HFFc6 (cell line): ENCODE results near the gene IQCH. TPM values are rescaled to one million over a fixed set of nuclear protein-coding genes. Genes with fewer than 3 reads are reported as not detected.

Source experiments
- DNase-seq: peaks from one replicate; pipeline ENCODE4 v3.0.0-alpha.2; 2018
- H3K27ac Mint-ChIP-seq: 2 replicates; pipeline ENCODE4 v1.8.0; 2020; ENCODE audit warnings: mild to moderate bottlenecking, mixed read lengths
- H3K27me3 Mint-ChIP-seq: 2 replicates; pipeline ENCODE4 v1.8.0; 2021; ENCODE audit warnings: mild to moderate bottlenecking, moderate library complexity, mixed read lengths; ENCODE audit not compliant: insufficient read depth
- H3K36me3 Mint-ChIP-seq: 2 replicates; pipeline ENCODE4 v1.8.0; 2021; ENCODE audit warnings: low read depth, mixed read lengths
- H3K4me1 Mint-ChIP-seq: 2 replicates; pipeline ENCODE4 v1.8.0; 2020; ENCODE audit warnings: low read depth, mixed read lengths
- H3K4me3 Mint-ChIP-seq: 2 replicates; pipeline ENCODE4 v1.8.0; 2020; ENCODE audit warnings: mild to moderate bottlenecking, moderate library complexity, mixed read lengths
- H3K9me3 Mint-ChIP-seq: 2 replicates; pipeline ENCODE4 v1.8.0; 2020; ENCODE audit warnings: mild to moderate bottlenecking, mixed read lengths
- total RNA-seq, 6 experiments: library from RNA; stranded (reverse); fragmentation: NEBNext Ultra II Directional; extraction: Animal tissue kit (Norgen Biotek cat#: 25700); gene quantifications; 2 replicates in 1 of 6; 3 replicates in 5 of 6; pipeline ENCODE4 v1.2.3, GENCODE V29; 2021
- TF ChIP-seq, protein P1 (sequence below): fragments of 200-600 bp; sonication (generic); IDR thresholded peaks from 2 replicates; pipeline ENCODE4 v1.5.0; 2021; ENCODE audit warnings: antibody characterized with exemption, mild to moderate bottlenecking

IQCH gene
- total RNA-seq, 6 experiments from 2014 or later = 1.1 to 2.2 (median 1.5) TPM

DNA sequence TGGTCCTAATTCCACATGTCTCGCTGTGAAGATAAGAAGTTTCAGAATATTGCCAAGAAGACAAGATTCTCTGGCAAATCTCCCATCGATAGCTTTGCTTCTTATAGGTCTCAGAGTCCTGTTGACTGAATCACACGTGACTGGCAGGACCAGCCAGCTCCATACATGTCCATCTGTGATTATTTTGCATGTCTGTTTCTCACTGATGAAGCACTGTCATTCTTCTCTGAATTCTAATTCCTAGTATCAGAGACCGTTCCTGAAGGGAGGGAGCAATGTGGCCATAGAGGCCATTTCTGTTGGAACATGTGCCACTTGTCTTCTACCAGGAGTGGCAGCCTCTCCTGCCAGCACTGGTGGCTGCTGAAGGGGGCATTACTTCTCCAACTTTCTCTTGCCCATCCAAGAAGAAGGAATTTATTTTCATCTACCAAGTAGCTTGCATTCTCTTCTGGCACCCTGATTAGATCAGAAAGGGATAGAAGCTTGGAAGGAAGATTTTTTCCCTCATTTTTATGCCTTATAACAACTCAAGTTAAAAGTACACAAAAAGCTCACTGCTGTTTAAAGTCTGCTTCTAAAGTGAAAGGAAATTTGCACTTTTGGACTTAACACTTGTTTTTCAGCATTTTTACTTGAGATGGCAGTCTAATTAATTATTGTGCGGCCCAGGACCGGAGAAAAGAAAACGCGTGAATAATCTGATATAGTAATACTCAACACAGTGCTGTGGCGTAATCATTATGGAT, 115.8 kb downstream of the IQCH start:
- no peak for DNase-seq
- H3K9me3 Mint-ChIP-seq = no peaks in the 10 kb centered on the region
- H3K27me3 Mint-ChIP-seq = peaks cover 13% of the 10 kb centered on the region

DNA sequence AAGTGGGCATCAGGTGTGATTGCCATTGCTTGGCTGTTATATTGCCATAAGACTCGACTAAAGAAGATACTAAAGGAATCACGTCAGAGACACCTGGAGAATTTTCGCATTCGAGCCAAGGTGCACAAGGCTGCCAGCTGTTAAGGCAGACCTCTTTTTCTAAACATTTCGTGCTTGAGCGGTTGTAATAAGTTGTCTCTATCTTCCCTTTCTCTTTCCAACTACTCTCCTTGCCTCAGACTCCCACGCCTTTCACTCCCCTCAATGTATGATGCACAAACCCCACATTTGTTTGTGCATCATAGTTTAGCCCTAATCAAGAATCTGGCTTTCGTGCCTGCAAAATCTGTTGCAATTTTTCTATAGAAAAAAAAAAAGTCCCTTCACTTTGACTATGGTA, 118.0 kb downstream of the IQCH start:
- TF ChIP-seq, protein P1, sequence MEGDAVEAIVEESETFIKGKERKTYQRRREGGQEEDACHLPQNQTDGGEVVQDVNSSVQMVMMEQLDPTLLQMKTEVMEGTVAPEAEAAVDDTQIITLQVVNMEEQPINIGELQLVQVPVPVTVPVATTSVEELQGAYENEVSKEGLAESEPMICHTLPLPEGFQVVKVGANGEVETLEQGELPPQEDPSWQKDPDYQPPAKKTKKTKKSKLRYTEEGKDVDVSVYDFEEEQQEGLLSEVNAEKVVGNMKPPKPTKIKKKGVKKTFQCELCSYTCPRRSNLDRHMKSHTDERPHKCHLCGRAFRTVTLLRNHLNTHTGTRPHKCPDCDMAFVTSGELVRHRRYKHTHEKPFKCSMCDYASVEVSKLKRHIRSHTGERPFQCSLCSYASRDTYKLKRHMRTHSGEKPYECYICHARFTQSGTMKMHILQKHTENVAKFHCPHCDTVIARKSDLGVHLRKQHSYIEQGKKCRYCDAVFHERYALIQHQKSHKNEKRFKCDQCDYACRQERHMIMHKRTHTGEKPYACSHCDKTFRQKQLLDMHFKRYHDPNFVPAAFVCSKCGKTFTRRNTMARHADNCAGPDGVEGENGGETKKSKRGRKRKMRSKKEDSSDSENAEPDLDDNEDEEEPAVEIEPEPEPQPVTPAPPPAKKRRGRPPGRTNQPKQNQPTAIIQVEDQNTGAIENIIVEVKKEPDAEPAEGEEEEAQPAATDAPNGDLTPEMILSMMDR = no peak
- DNase-seq = no peak
- Mint-ChIP-seq H3K4me3 (no peak overlapping the region), H3K36me3 (no peaks in the 10 kb centered on the region), H3K27me3 (peaks cover 13% of the 10 kb centered on the region), H3K27ac (no peak overlapping the region), H3K9me3 (no peaks in the 10 kb centered on the region), H3K4me1 (no peaks in the 10 kb centered on the region)

More for the DNA sequence above, 115.8 kb downstream of the IQCH start:
- TF ChIP-seq, protein P1 = no peak
- Mint-ChIP-seq H3K4me1 (no peaks in the 10 kb centered on the region), H3K27ac (no peak overlapping the region), H3K4me3 (no peak overlapping the region), H3K36me3 (no peaks in the 10 kb centered on the region)

DNA sequence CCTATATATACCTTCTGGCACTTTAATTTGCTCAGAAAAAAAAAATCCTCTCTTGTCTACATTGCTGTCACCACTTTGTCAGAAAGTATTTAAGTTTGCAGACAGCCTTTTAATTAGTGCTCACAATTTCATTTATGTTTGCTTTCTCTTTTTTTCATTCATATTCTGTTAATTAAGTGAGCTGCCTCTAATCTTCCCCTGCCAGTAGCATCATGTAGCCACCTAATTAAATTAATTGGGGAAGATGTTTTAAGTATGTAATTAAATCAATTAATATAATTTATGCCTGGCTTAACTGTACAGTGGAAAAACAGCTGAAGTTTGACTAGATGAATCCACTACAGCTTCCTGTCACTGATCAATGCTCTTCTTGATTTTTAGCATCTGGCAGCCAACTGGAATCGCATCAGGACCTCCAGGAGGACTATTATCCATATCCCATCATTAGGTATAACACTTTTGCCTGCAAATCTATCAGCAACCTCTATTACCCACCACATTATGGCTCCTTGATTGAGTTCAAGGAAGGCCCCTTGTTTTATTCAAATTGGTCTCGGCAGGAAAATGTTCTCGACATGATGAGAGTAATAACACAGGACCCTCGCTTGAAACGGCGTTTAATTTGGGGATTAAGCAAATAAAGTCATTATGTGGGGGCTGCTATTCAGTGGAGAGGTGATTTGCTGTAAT, 118.5 kb downstream of the IQCH start:
- Mint-ChIP-seq H3K4me3 (no peak overlapping the region), H3K36me3 (no peaks in the 10 kb centered on the region), H3K9me3 (no peaks in the 10 kb centered on the region), H3K27me3 (peaks cover 15% of the 10 kb centered on the region), H3K27ac (no peak overlapping the region), H3K4me1 (no peaks in the 10 kb centered on the region)
- no peak for DNase-seq
- TF ChIP-seq, protein P1 = no peak

DNA sequence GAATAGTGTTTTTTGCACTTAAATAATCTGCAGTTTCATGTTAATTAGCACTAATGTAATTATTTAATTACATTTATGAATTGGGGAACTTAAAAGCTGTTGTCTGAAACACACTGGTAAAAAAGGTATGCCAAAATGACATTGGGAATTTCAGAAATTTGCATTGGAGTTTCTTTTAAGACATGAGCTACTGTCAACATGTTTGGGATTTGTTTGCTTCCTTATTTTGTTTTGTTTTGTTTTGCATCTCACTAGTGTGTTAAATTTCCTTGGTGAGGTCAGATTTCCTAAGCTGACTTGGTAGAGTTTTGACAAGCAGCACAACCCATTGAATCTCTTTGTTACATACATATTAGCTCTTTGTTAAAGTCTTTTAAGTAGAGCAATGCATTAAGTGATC, 119.4 kb downstream of the IQCH start:
- Mint-ChIP-seq H3K27ac (no peak overlapping the region), H3K4me1 (no peaks in the 10 kb centered on the region)
- no peak for DNase-seq

DNA sequence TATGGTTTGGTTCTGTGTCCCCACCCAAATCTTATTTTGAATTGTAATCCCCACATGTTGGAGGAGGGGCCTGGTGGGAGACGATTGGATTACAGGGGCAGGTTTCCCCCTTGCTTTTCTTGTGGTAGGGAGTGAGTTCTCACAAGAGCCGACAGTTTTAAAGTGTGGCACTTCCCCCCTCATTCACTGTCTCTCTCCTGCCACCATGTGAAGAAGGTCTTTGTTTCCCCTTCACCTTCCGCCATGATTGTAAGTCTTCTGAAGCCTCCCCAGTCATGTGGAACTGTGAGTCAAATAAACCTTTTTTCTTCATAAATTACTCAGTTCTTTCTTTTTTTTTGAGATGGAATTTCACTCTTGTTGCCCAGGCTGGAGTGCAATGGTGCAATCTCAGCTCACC, 124.9 kb downstream of the IQCH start:
- Mint-ChIP-seq H3K36me3 (no peaks in the 10 kb centered on the region), H3K9me3 (no peaks in the 10 kb centered on the region), H3K27ac (no peak overlapping the region), H3K4me3 (no peak overlapping the region), H3K4me1 (no peaks in the 10 kb centered on the region), H3K27me3 (peaks cover 15% of the 10 kb centered on the region)
- TF ChIP-seq, protein P1 = no peak
- no peak for DNase-seq

More for the DNA sequence above, 119.4 kb downstream of the IQCH start:
- H3K27me3 Mint-ChIP-seq = peaks cover 18% of the 10 kb centered on the region
- TF ChIP-seq, protein P1 = no peak
- no peaks in the 10 kb centered on the region for H3K9me3 Mint-ChIP-seq
- no peaks in the 10 kb centered on the region for H3K36me3 Mint-ChIP-seq
- no peak overlapping the region for H3K4me3 Mint-ChIP-seq
